GM23338 (cell line): ENCODE data around the gene P4HA1. TPM values are rescaled to one million over a fixed set of nuclear protein-coding genes. Genes with fewer than 3 reads are reported as not detected.

Experiments used
- ATAC-seq: fragments of 200-7000 bp; cut with Tn5 transposase; 3 replicates; pipeline ENCODE4 v1.9.1; 2020
- DNase-seq: peaks from one replicate; pipeline ENCODE4 v3.0.0-alpha.2; 2015; ENCODE audit warnings: low spot score
- H2AFZ ChIP-seq: fragments of 200-600 bp; sonication (generic); 2 replicates; pipeline ENCODE4 v1.8.0; 2016; ENCODE audit warnings: antibody characterized with exemption, mild to moderate bottlenecking, moderate library complexity
- H3F3A ChIP-seq: fragments of 200-600 bp; sonication (generic); replicated peaks from 2 replicates; pipeline ENCODE4 v1.8.0; 2017; ENCODE audit warnings: antibody characterized with exemption, mixed run types, low read depth
- H3K27ac ChIP-seq: fragments of 200-600 bp; sonication (generic); 2 replicates; pipeline ENCODE4 v1.6.1; 2016; ENCODE audit warnings: low read depth
- H3K27me3 ChIP-seq: fragments of 200-600 bp; sonication (generic); 2 replicates; pipeline ENCODE4 v1.8.0; 2016; ENCODE audit warnings: mild to moderate bottlenecking, mixed run types, moderate library complexity; ENCODE audit not compliant: insufficient read depth
- H3K36me3 ChIP-seq: fragments of 200-600 bp; sonication (generic); 2 replicates; pipeline ENCODE4 v1.8.0; 2016; ENCODE audit warnings: mild to moderate bottlenecking; ENCODE audit not compliant: insufficient read depth
- H3K4me1 ChIP-seq: fragments of 200-600 bp; sonication (generic); 2 replicates; pipeline ENCODE4 v1.8.0; 2016; ENCODE audit warnings: mild to moderate bottlenecking, moderate library complexity; ENCODE audit not compliant: insufficient read depth
- H3K4me2 ChIP-seq: fragments of 200-600 bp; sonication (generic); 2 replicates; pipeline ENCODE4 v1.7.1; 2017; ENCODE audit warnings: mixed run types
- H3K4me3 ChIP-seq: fragments of 200-600 bp; sonication (generic); 2 replicates; pipeline ENCODE4 v1.6.1; 2016; ENCODE audit warnings: mixed run types
- H3K79me2 ChIP-seq: fragments of 200-600 bp; sonication (generic); replicated peaks from 2 replicates; pipeline ENCODE4 v1.8.0; 2017; ENCODE audit warnings: mild to moderate bottlenecking; ENCODE audit not compliant: insufficient read depth
- H3K9me2 ChIP-seq: fragments of 200-600 bp; sonication (generic); 2 replicates; pipeline ENCODE4 v1.8.0; 2017; ENCODE audit not compliant: insufficient read depth
- H4K20me1 ChIP-seq: fragments of 200-600 bp; sonication (generic); replicated peaks from 2 replicates; pipeline ENCODE4 v1.8.0; 2017; ENCODE audit warnings: mild to moderate bottlenecking; ENCODE audit not compliant: insufficient read depth
- H3K27ac Mint-ChIP-seq: 2 replicates; pipeline ENCODE4 v1.8.0; 2020; ENCODE audit warnings: inconsistent platforms, mild to moderate bottlenecking, moderate library complexity, mixed read lengths
- H3K27me3 Mint-ChIP-seq: 3 replicates; pipeline ENCODE4 v1.8.0; 2022; ENCODE audit warnings: low read depth, mild to moderate bottlenecking, moderate library complexity, mixed read lengths, inconsistent platforms; ENCODE audit not compliant: insufficient read depth, poor library complexity
- H3K36me3 Mint-ChIP-seq: 3 replicates; pipeline ENCODE4 v1.8.0; 2021; ENCODE audit warnings: low read depth, mild to moderate bottlenecking, inconsistent platforms, moderate library complexity, mixed read lengths
- H3K4me1 Mint-ChIP-seq: 3 replicates; pipeline ENCODE4 v1.8.0; 2020; ENCODE audit warnings: mild to moderate bottlenecking, inconsistent platforms, mixed read lengths
- H3K4me3 Mint-ChIP-seq: 3 replicates; pipeline ENCODE4 v1.8.0; 2021; ENCODE audit warnings: moderate library complexity, mild to moderate bottlenecking, inconsistent platforms, mixed read lengths
- H3K9me3 Mint-ChIP-seq: 3 replicates; pipeline ENCODE4 v1.8.0; 2020; ENCODE audit warnings: moderate library complexity, mild to moderate bottlenecking, inconsistent platforms, mixed read lengths
- CREB1 ChIP-seq: fragments of 250-450 bp; sonication (Bioruptor Pico); IDR thresholded peaks from 2 replicates; pipeline ENCODE4 v1.5.0; 2020; ENCODE audit warnings: low read depth, mild to moderate bottlenecking, moderate library complexity
- EZH2 ChIP-seq: fragments of 200-600 bp; sonication (generic); IDR thresholded peaks from one replicate; pipeline ENCODE4 v1.8.0; 2017; ENCODE audit warnings: antibody characterized with exemption, mild to moderate bottlenecking, low read depth; ENCODE audit not compliant: unreplicated experiment
- EZH2phosphoT487 ChIP-seq: fragments of 200-600 bp; sonication (generic); IDR thresholded peaks from one replicate; pipeline ENCODE4 v1.8.1; 2018; ENCODE audit warnings: antibody characterized with exemption; ENCODE audit not compliant: unreplicated experiment
- JUNB ChIP-seq: IDR thresholded peaks from one replicate; pipeline ENCODE4 v1.6.1; 2016; ENCODE audit warnings: antibody characterized with exemption; ENCODE audit not compliant: unreplicated experiment
- NANOG ChIP-seq: IDR thresholded peaks from 2 replicates; pipeline ENCODE4 v1.6.1; 2016; ENCODE audit warnings: antibody characterized with exemption, borderline replicate concordance
- POLR2AphosphoS5 ChIP-seq: IDR thresholded peaks from 2 replicates; pipeline ENCODE4 v1.6.1; 2016; ENCODE audit warnings: antibody characterized with exemption, low read depth
- STAT1 ChIP-seq: IDR thresholded peaks from one replicate; pipeline ENCODE4 v1.6.1; 2016; ENCODE audit warnings: antibody characterized with exemption; ENCODE audit not compliant: unreplicated experiment
- ZNF114 ChIP-seq: fragments of 250-450 bp; sonication (Bioruptor Pico); IDR thresholded peaks from 2 replicates; pipeline ENCODE4 v1.5.0; 2020; ENCODE audit warnings: mild to moderate bottlenecking, moderate library complexity
- ZNF331 ChIP-seq: fragments of 250-450 bp; sonication (Bioruptor Pico); IDR thresholded peaks from 2 replicates; pipeline ENCODE4 v1.5.0; 2020; ENCODE audit warnings: low read depth, mild to moderate bottlenecking, moderate library complexity
- long read RNA-seq: library from polyadenylated mRNA; unstranded; transcript quantifications from one replicate; pipeline ENCODE4 v2.0.0, GENCODE V29; 2020; ENCODE audit not compliant: unreplicated experiment
- polyA plus RNA-seq: library from polyadenylated mRNA; unstranded; fragments of >200 nt; fragmentation: Nextera tagmentation; extraction: Ambion mirVana; gene quantifications from 2 replicates; pipeline ENCODE4 v1.2.1, GENCODE V29; 2016
- total RNA-seq: library from RNA; depleted of rRNA; stranded (reverse); fragments of >200 nt; shearing (Covaris generic); gene quantifications from 2 replicates; pipeline ENCODE4 v1.2.3, GENCODE V29; 2014; rRNA removed
- TF ChIP-seq, protein P1 (sequence below): fragments of 250-450 bp; sonication (Bioruptor Pico); IDR thresholded peaks from 2 replicates; pipeline ENCODE4 v1.5.0; 2020; ENCODE audit warnings: mild to moderate bottlenecking, moderate library complexity
- TF ChIP-seq, protein P2 (sequence below), 2 experiments: fragments of 200-600 bp in 1 of 2; sonication (generic) in 1 of 2; conservative IDR thresholded peaks; 2 replicates each; pipeline versions ENCODE4 v1.5.1 to v1.6.1; 2016 to 2017; ENCODE audit warnings: antibody characterized with exemption in 2 of 2, low read depth in 2 of 2, mild to moderate bottlenecking in 2 of 2, moderate library complexity in 1 of 2
- TF ChIP-seq, protein P3 (sequence below): IDR thresholded peaks from one replicate; pipeline ENCODE4 v1.6.1; 2018; ENCODE audit warnings: antibody characterized with exemption; ENCODE audit not compliant: unreplicated experiment
- TF ChIP-seq, protein P4 (sequence below): IDR thresholded peaks from 2 replicates; pipeline ENCODE4 v1.6.1; 2016; ENCODE audit warnings: antibody characterized with exemption

Gene P4HA1
- total RNA-seq (22.1 and 27.1 TPM in 2 replicates), polyA plus RNA-seq (22.2 and 26.4 TPM in 2 replicates)
- long read RNA-seq, transcript P4HA1-203 (15 exons, 2,727 nt): major isoform, 5 of 10 reads
- long read RNA-seq, partial matches to known transcripts: 3 of 10 reads
- long read RNA-seq, other reads (novel, unspliced or antisense): 0 of 10 reads

DNA sequence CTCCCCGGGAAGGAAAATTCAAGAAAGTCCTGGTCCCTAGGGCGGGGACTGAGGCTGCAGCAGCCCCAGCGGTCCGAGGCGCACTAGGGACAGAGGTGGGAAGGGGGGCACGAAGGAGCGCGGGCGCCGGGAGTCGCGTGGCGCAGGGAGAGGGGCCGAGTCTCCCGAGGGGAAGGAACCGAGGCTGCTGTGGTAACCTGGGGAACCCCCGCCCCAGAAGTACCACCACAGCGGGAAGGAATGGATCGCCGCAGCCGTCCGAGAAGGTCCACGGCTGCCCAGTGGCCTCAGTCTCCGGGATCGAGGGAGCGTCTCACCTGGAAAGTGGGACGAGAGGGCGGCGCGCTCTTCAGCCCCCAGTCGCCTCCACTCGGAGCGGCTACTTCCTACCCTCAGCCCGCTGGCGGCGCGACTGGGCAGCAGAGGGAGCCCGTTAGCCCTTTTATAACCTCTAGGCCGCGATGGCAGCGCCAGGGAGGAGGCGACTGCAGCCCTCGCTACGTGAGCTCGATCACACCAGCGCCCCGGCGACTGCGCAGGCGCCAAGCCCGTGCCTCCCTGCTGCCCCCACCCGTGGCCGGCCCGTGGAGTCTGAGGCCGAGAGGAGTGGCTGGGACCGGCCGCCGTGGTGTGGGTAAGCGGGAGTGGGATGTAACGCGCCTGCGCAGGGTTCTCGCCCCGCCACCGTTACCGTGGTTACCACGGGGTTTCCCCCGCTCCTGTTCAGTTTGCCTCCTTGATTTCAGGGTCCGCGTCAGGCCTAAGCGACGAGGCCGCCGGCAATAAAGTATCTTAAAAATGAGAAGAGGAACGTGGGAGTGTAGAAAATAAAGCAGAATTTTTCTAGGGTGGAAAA lies at the start of gene P4HA1:
P4HA1 (minus strand) TSS at position 418 of the 856 bp plus-strand sequence. CDS start 21,983 bp downstream, outside the sequence.
- Mint-ChIP-seq H3K27me3 (peaks cover 7% of the 10 kb centered on the region), H3K27ac (peak within 1 kb of the TSS; percentile 94), H3K4me1 (peaks cover 19% of the 10 kb centered on the region; the same call in 2 of the 3 replicates), H3K36me3 (no peaks in the 10 kb centered on the region), H3K4me3 (peak within 1 kb of the TSS; percentile 88), H3K9me3 (no peaks in the 10 kb centered on the region)
- peak within 1 kb of the TSS; percentile 76 for H3K4me2 ChIP-seq
- peak within 1 kb of the TSS; percentile 62 for H3K4me3 ChIP-seq
- no peaks in the 10 kb centered on the region for H3K36me3 ChIP-seq
- no peaks in the 10 kb centered on the region for H3F3A ChIP-seq
- TF ChIP-seq STAT1: no peak
- no peak for TF ChIP-seq JUNB
- no peak for TF ChIP-seq NANOG
- TF ChIP-seq, protein P1, sequence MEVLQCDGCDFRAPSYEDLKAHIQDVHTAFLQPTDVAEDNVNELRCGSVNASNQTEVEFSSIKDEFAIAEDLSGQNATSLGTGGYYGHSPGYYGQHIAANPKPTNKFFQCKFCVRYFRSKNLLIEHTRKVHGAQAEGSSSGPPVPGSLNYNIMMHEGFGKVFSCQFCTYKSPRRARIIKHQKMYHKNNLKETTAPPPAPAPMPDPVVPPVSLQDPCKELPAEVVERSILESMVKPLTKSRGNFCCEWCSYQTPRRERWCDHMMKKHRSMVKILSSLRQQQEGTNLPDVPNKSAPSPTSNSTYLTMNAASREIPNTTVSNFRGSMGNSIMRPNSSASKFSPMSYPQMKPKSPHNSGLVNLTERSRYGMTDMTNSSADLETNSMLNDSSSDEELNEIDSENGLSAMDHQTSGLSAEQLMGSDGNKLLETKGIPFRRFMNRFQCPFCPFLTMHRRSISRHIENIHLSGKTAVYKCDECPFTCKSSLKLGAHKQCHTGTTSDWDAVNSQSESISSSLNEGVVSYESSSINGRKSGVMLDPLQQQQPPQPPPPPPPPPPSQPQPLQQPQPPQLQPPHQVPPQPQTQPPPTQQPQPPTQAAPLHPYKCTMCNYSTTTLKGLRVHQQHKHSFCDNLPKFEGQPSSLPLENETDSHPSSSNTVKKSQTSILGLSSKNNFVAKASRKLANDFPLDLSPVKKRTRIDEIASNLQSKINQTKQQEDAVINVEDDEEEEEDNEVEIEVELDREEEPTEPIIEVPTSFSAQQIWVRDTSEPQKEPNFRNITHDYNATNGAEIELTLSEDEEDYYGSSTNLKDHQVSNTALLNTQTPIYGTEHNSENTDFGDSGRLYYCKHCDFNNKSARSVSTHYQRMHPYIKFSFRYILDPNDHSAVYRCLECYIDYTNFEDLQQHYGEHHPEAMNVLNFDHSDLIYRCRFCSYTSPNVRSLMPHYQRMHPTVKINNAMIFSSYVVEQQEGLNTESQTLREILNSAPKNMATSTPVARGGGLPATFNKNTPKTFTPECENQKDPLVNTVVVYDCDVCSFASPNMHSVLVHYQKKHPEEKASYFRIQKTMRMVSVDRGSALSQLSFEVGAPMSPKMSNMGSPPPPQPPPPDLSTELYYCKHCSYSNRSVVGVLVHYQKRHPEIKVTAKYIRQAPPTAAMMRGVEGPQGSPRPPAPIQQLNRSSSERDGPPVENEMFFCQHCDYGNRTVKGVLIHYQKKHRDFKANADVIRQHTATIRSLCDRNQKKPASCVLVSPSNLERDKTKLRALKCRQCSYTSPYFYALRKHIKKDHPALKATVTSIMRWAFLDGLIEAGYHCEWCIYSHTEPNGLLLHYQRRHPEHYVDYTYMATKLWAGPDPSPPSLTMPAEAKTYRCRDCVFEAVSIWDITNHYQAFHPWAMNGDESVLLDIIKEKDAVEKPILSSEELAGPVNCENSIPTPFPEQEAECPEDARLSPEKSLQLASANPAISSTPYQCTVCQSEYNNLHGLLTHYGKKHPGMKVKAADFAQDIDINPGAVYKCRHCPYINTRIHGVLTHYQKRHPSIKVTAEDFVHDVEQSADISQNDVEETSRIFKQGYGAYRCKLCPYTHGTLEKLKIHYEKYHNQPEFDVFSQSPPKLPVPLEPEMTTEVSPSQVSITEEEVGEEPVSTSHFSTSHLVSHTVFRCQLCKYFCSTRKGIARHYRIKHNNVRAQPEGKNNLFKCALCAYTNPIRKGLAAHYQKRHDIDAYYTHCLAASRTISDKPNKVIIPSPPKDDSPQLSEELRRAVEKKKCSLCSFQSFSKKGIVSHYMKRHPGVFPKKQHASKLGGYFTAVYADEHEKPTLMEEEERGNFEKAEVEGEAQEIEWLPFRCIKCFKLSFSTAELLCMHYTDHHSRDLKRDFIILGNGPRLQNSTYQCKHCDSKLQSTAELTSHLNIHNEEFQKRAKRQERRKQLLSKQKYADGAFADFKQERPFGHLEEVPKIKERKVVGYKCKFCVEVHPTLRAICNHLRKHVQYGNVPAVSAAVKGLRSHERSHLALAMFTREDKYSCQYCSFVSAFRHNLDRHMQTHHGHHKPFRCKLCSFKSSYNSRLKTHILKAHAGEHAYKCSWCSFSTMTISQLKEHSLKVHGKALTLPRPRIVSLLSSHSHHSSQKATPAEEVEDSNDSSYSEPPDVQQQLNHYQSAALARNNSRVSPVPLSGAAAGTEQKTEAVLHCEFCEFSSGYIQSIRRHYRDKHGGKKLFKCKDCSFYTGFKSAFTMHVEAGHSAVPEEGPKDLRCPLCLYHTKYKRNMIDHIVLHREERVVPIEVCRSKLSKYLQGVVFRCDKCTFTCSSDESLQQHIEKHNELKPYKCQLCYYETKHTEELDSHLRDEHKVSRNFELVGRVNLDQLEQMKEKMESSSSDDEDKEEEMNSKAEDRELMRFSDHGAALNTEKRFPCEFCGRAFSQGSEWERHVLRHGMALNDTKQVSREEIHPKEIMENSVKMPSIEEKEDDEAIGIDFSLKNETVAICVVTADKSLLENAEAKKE (CRISPR knock-in tag): no peak
- TF ChIP-seq CREB1 (CRISPR knock-in tag): peak; percentile 71
- TF ChIP-seq EZH2phosphoT487: no peak
- TF ChIP-seq ZNF114: peak; percentile 89
- TF ChIP-seq, protein P2, sequence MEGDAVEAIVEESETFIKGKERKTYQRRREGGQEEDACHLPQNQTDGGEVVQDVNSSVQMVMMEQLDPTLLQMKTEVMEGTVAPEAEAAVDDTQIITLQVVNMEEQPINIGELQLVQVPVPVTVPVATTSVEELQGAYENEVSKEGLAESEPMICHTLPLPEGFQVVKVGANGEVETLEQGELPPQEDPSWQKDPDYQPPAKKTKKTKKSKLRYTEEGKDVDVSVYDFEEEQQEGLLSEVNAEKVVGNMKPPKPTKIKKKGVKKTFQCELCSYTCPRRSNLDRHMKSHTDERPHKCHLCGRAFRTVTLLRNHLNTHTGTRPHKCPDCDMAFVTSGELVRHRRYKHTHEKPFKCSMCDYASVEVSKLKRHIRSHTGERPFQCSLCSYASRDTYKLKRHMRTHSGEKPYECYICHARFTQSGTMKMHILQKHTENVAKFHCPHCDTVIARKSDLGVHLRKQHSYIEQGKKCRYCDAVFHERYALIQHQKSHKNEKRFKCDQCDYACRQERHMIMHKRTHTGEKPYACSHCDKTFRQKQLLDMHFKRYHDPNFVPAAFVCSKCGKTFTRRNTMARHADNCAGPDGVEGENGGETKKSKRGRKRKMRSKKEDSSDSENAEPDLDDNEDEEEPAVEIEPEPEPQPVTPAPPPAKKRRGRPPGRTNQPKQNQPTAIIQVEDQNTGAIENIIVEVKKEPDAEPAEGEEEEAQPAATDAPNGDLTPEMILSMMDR (conservative IDR thresholded peaks at IDR 0.05; ENCODE audit: low read depth in 2 of 2): peak; percentile 44 to 80
- TF ChIP-seq ZNF331 (CRISPR knock-in tag): no peak
- TF ChIP-seq, protein P3, sequence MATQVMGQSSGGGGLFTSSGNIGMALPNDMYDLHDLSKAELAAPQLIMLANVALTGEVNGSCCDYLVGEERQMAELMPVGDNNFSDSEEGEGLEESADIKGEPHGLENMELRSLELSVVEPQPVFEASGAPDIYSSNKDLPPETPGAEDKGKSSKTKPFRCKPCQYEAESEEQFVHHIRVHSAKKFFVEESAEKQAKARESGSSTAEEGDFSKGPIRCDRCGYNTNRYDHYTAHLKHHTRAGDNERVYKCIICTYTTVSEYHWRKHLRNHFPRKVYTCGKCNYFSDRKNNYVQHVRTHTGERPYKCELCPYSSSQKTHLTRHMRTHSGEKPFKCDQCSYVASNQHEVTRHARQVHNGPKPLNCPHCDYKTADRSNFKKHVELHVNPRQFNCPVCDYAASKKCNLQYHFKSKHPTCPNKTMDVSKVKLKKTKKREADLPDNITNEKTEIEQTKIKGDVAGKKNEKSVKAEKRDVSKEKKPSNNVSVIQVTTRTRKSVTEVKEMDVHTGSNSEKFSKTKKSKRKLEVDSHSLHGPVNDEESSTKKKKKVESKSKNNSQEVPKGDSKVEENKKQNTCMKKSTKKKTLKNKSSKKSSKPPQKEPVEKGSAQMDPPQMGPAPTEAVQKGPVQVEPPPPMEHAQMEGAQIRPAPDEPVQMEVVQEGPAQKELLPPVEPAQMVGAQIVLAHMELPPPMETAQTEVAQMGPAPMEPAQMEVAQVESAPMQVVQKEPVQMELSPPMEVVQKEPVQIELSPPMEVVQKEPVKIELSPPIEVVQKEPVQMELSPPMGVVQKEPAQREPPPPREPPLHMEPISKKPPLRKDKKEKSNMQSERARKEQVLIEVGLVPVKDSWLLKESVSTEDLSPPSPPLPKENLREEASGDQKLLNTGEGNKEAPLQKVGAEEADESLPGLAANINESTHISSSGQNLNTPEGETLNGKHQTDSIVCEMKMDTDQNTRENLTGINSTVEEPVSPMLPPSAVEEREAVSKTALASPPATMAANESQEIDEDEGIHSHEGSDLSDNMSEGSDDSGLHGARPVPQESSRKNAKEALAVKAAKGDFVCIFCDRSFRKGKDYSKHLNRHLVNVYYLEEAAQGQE: no peak
- TF ChIP-seq EZH2: no peak
- TF ChIP-seq POLR2AphosphoS5: peak; percentile 84
- TF ChIP-seq, protein P4, sequence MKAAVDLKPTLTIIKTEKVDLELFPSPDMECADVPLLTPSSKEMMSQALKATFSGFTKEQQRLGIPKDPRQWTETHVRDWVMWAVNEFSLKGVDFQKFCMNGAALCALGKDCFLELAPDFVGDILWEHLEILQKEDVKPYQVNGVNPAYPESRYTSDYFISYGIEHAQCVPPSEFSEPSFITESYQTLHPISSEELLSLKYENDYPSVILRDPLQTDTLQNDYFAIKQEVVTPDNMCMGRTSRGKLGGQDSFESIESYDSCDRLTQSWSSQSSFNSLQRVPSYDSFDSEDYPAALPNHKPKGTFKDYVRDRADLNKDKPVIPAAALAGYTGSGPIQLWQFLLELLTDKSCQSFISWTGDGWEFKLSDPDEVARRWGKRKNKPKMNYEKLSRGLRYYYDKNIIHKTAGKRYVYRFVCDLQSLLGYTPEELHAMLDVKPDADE: no peak
- peak; percentile 94 for DNase-seq
- ATAC-seq: peak; percentile 94
- peaks cover 28% of the 10 kb centered on the region for H3K79me2 ChIP-seq
- H2AFZ ChIP-seq: peak within 1 kb of the TSS; percentile 38; the same call in 1 of the 2 replicates
- H4K20me1 ChIP-seq: no peaks in the 10 kb centered on the region
- H3K9me2 ChIP-seq: no peaks in the 10 kb centered on the region
- H3K4me1 ChIP-seq: peaks cover 12% of the 10 kb centered on the region
- H3K27ac ChIP-seq: peak within 1 kb of the TSS; percentile 57
- H3K27me3 ChIP-seq: no peaks in the 10 kb centered on the region
